GM20431 (cell line): ENCODE results near the gene PPP1R36.

ENCODE experiments used
- in situ Hi-C: fragments of 300-500 bp; cut with MseI, MboI; formaldehyde crosslinking; loops from one replicate; pipeline ENCODE4 v1.15.0; 2020; ENCODE audit warnings: low sequenced_read_pairs; ENCODE audit not compliant: unreplicated experiment

PPP1R36 gene

DNA sequence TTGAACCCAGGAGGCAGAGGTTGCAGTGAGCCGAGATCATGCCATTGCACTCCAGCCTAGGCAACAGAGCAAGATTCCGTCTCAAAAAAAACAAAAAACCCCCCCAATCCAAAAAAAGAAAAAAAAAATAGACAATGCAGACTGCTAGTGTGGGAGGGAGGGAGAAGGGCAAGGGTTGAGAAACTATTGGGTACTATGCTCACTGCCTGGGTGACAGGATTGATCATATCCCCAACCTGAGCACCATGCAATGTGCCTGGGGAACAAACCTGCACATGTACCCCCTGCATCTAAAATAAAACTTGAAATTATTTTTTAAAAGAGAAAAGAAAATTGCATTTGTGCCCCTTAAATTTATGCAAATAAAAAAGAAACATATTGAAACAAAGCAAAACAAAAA is 88.9 kb downstream of the PPP1R36 start:
- in situ Hi-C loops = no loop called here
